Measurements from ENCODE around the gene PDE4D.
"Not testable (repeated sequence)": the region's sequence is repeated elsewhere in the genome, so short reads cannot be mapped to it uniquely, and the experiment has no call there.

Gene PDE4D

DNA sequence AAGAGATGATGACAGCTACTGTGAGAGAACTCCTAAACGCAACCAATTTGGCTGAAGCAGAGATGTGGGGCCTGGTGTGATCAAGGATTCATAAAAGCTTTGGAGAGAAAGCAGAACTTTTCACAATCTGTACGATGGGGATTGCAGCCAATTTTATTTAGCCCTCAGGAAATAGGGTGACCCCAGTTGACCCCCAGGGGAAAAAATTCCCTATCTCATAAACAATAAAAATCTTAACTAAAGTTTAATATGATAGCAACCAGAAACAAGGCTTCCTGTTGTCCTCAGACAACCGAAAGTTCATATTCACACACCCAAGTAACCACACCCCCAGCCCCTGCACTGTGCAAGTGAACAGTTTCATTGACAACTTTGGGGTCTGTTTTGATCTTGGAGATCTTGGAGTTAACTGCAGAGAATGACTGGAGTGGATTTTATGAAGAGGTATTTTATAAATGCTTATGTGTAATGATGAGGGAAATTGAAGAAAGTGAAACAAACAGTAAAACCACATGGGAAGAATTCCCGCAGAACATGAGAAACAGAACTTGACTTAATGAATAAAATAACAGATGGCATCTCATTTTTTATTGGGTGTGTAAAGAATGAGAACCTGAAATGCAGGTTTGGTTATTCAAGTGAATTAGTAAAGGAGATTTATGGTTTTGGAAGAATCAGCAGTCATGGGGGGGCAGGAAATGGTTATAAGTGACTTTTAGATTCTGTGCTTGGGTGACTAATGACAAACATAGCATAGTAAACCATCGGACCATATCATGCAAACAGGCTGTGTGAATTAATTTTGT is 94.5 kb downstream of the PDE4D start:
- DNase-seq, result no peak

- no peak for DNase-seq
Measured at GRCh38 chr5:59795141-59795540, 98.4 kb downstream of the PDE4D start.

DNA sequence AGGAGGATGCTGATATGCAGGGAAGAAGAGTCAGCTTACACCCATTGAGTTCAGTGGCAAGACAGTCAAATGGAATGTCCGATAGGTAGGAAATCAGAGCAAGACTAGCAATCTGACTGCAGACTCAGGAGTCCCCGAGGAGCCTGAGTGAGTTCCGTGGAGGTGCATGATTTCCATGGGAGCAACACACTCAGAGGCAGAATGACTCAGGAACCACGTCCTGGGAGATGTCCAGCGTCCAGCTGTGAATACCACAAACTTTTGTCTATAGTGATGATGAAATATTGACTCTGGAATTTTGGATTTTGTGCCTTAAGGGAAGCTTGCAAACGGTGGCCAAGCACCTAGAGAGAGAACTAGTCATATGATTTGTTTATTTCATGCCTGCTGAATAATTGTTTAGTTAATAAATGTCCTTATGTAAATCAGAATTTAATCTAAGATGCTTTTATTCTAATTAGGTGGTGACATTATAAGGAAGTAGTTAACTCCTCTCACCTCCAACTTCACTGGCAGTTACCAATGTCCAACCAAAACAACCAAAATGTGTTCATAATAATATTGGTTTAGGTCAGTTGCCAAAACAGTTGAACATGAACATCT is 100.4 kb downstream of the PDE4D start:
- no peak for DNase-seq

DNA sequence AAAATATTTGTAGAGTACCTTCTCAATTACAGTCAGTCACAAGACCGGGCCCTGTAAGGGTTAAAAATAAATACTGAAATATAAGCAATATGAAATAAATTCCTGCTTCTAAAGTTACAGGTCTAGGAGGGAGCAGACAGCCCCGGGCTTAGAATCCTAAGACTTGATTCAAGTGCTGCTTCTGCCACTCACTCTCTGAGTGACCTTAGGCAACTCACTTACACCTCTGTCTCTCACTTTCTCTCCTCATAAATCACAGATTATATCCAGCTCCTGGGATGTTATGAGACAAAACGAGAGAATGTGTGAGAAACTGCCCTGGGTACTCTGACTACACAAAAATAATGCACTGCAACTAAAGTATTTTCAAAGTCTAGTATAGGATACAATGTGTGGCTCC is 101.9 kb downstream of the PDE4D start:
- no peak for DNase-seq

DNA sequence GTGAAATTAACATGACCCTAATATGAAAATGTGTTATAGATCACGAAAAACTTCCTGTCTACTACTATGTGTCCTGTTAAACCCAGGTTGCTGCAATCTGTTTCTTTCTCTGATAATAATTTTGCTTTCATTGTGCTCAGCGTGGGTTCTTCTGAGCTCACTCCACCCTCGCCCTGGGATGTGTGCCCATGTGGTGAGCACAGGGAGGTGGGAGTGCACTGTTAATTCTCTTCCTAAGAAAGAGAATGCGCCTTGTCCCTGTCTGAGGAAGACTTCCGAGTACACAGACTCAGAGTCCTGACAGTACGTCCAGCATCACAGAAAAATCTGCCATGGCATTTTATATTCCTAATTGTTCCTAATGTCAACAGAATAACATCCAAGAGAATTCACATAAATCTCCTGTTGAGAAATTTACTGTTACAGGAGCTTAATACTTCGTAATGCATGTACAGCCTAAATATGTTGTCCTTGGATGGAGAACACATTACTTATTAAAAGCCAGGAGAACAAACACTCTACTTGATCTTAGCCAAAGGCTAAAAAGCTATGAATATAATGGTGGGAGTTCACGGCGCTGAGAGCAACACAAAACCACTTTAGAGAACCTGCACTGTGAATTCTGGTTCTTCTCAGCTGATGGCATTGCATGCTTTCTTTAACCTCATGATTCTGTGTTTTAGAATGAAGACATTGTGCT is 102.6 kb downstream of the PDE4D start:
- DNase-seq, result no peak

DNA sequence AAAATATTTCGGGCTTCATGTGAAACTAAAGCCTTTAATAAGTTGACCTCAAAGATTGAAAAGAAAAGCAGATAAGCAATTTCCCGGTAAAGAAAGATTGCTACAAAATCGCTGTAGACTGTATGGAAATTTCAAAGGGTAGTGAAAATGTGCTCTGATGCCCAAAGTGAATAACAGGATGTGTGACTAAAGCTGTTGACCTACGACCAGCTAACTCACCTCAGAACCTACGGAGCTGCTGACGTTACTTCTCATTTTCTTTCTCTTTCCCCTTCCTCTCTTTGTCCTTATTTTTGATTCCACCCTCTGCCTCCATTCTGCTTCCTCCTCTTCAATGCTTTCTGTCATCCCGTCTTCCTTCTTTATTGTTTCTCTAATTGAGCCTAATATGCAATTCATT is 103.2 kb downstream of the PDE4D start:
- DNase-seq, result no peak

GRCh38 chr5:59789894-59790293 is 103.6 kb downstream of the PDE4D start:
- no peak for DNase-seq

GRCh38 chr5:59789197-59789596 is 104.3 kb downstream of the PDE4D start:
- no peak for DNase-seq

DNA sequence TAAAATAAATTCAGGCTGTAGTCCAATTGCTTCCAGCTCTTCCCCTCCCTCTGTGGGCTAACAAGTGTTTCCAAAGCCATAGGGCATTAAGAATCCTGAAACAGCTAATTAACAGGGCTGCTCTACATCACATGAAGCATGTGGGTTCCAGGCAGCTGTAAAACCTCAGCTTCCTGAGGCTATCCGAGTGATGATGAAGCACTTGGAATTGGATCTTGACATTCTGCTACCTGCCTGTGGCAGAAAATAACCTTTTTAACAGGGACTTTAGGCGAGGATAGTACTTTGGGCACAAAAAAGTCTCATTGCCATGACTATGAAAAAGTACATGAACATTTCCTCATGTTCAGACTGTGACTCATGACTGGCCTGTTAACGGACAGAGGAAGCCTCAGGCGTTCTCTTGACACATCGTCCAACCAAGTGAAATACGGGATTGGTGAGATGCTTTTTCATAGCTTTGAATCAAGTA is 107.2 kb downstream of the PDE4D start:
- DNase-seq, result no peak

DNA sequence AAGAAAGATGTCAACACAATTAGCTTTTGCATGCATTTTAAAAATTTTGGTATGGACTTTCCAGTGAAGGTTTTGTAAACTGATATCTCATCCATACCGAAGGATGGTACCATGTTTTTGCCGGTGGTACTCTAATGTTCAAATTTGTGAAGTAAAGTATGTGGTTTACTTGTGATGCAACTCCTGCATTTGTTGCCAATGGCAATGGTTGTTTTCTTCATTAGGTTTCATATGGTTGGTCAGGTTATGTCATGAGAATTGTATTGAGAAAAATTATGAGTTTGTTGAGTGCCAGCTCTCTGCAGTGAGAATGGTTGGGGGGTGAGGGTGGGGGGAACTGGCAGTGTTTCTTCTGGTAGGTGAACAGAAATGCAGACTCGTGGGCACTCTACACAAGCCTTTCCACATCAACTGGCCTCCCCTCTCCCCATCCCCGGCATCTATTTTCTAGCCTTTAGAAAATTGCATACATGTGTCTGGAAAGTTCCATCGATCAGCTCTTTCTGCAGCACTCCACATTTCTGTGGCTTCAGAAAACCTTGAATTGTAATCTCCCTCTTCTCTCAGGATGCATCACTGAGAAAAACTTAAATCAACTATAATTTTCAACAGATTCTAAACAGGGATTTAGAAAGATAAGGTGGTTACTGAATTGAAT is 107.7 kb downstream of the PDE4D start:
- no peak for DNase-seq

DNA sequence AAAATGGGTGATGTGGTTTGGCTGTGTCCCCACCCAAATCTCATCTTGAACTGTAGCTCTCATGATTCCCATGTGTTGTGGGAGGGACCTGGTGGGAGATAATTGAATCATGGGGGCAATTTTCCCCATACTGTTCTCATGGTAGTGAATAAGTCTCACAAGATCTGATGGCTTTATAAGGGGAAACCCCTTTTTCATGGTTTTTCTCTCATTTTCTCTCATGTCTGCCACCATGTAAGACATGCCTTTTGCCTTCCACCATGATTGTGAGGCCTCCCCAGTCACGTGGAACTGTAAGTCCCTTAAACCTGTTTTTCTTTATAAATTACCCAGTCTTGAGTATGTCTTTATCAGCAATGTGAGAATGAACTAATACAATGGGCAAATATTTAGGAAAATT is 108.8 kb downstream of the PDE4D start:
- DNase-seq, result not testable (repeated sequence)

DNA sequence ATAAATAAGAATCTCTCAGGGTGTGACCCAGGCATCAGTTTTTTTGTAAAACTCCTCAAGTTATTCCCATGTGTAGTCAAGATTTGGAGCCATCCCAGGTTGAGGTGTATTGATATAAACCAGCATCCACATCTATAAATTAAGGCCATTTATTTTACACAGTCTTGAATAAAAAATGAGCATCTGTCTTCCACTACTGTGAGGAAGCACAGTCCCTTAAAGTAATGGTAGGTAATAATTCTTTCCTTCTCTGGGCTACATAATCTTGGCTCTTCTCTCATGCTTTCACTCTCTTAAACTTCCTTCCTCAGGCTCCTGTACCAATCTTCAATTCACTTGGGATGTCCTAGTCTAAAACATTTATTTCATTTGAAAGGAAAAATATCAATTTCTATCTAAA is 110.3 kb downstream of the PDE4D start:
- DNase-seq, result no peak

GRCh38 chr5:59782856-59783255 is 110.7 kb downstream of the PDE4D start:
- DNase-seq, result no peak

GRCh38 chr5:59779453-59779852 is 114.1 kb downstream of the PDE4D start:
- DNase-seq, result no peak

DNA sequence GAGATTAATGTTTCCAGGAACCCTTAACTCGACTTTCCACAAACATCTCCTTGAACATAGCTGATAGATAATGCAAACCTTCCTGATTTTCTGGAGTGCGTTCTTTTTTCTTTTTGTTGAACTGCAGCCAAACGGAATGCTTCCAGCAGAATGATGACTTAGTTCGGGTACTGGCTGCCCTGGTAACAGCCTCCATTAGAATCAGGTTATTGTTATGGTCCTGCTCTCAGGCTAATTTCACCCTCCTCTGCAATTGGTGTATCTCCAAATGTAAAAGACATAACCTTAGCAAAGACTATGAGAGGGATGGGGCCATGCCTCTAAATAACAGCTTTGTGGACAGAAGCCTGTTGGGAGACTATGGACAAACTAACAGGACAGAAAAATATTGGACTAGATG is 116.5 kb downstream of the PDE4D start:
- DNase-seq, result no peak

DNA sequence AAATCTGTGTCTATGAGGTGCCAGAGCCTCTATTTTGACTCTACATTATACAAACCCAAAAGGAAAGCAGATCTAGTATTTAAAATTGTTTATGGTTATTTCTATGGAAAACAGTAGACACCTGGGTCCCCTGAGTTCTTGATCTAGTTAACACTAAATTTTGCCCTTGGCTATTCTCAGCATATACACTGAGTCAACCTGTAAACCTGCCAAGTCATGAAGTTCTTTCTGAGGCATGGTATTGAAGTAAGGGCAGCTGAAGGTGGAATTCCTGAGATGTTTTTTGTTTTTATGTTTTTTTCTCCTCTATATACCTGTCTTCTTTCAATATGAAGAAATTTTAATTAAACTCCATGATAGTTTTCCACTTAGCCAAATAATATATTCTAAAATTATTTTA is 120.2 kb downstream of the PDE4D start:
- DNase-seq, result no peak

DNA sequence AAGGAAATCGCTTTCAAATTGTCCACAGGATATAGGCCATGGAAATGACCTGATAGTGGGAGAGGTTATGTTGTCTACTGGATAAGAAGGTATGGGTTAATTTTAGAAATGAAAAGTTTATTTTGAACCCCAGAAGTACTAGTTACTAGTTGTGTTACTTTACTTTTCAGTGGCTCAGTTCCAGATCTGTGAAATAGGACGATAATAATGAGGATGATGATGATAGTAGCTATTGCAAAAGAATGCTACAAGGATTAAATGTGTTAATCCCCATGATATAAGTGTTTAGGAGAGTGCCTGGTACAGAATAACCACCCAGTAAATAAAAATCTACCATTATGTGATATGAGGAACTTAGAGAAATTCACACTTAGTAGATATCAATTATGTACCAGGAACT is 120.8 kb downstream of the PDE4D start:
- no peak for DNase-seq

- DNase-seq, result no peak
Measured at GRCh38 chr5:59772206-59772605, 121.3 kb downstream of the PDE4D start.

DNA sequence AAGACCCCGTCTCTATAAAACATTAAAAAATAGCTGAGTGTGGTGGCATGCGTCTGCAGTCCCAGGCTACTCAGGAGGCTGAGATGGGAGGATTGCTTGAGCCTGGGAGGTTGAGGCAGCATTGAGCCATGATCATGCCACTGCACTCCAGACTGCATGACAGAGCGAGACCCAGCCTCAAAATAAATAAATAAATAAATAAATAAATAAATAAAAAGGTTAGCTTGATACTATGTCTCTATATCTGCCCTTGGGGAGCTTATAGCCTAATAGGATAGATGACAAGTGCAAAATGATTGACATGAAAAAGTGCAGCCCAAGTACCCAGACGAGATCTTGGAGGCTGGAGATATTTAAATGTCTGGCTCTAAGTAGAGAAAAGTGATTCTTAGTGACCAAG is 122.6 kb downstream of the PDE4D start:
- no peak for DNase-seq

DNA sequence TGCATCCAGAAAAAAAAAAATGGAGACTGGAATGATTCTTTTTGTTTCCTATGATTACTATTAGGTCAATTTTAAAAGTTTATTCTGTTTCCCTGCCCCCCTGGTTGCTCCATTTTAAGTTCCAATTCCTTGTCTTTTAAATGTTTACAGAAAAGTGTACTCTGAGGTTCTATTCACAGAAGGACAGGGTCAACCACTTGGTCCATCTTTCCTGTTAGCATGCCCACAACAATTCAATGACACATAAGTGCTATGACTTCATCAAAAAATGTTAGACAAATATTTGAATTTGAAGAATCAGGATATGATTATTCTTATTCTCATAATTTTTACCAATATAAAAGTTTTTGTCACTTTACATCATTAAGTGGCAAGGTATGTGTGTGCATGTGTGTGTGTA is 123.7 kb downstream of the PDE4D start:
- no peak for DNase-seq

DNA sequence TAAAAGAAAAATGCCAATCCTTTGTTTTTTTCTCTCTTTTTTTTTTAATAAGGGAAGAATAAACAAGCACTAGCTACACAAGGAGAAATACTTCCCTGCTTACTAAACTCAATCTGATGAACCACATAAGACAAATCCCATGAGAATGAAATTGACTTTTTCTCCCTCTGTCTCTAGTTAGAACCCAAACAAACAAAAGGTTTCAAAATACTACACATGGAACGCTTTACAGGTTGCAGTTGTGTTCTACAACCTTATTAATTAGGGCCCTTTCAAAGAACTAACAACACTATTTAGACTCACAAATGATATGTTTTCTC is 124.5 kb downstream of the PDE4D start:
- DNase-seq, result no peak

DNA sequence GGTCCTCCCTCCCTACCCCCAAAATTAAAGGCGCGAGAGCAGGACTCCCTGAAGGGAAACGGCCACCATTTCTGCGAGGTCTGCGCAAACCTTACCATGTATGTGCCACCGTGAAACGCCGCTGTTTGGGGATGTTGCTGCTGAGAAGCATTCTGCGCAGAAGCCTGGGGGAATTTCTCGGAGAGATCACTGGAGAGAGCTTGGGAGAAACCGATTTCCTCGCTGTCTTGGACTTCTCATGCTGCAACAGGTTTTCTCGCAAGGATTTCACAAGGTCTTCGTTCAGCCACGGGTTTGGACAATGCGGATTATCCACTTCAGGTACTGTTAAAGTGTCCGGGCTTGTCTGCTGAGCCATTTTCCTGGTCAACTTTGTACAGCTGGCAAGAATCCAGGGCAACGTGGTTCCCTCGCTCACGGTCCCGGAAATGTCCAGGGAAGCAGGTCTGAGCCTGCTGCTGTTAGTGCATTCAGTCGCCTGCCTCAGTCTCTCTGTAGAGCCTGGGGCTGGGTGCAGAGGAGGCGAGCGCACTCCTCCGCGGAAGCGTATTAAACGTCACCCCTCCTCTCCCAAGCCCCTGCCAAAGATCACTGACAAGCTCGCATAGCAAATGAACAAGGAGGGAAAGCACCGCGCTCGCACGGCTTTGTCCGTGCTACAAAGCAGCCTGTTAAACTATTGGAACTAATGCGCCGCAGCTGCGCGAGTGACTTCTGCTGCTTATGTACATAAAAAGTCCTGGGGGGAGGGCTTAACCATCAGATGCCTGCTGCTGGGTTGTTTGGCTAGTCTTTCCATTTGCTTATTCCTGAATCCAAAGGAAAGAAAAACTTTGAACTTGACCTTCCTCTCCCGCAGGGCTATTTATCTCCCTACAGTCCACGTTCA is 125.1 kb downstream of the PDE4D start:
- DNase-seq, result peak; percentile 97

- DNase-seq, result no peak
Measured at GRCh38 chr5:59767681-59768151, 125.8 kb downstream of the PDE4D start.

All from NCI-H82 (cell line).